GM12864 (cell line): Measurements from ENCODE around the gene C16orf95.
"Not testable (repeated sequence)": the region's sequence is repeated elsewhere in the genome, so short reads cannot be mapped to it uniquely, and the experiment has no call there.

ENCODE experiments used
- DNase-seq: peaks from one replicate; pipeline ENCODE4 v3.0.0-alpha.2; 2011; ENCODE audit warnings: low read depth
- H3K4me3 ChIP-seq: 2 replicates; pipeline ENCODE4 v1.5.1; 2011; ENCODE audit warnings: mild to moderate bottlenecking, low read depth, low read length, control low read depth
- CTCF ChIP-seq: IDR thresholded peaks from 2 replicates; pipeline ENCODE4 v1.5.1; 2011; ENCODE audit warnings: low read depth, mild to moderate bottlenecking, moderate library complexity, low read length, control low read depth, inconsistent platforms; ENCODE audit errors: missing control alignments

Gene C16orf95

GRCh38 chr16:87342978-87343752, 26.0 kb upstream of the C16orf95 start:
- H3K4me3 ChIP-seq = no peak overlapping the region
- no peak for DNase-seq
- no peak for TF ChIP-seq CTCF

- TF ChIP-seq CTCF = no peak
- no peak overlapping the region for H3K4me3 ChIP-seq
- DNase-seq = no peak
Observed at GRCh38 chr16:87342504-87342903, 25.3 kb upstream of the C16orf95 start.

GRCh38 chr16:87340198-87340597, 23.0 kb upstream of the C16orf95 start:
- no peak overlapping the region for H3K4me3 ChIP-seq
- TF ChIP-seq CTCF = no peak
- DNase-seq = no peak

GRCh38 chr16:87339724-87340105, 22.5 kb upstream of the C16orf95 start:
- not testable (repeated sequence) for H3K4me3 ChIP-seq, DNase-seq

GRCh38 chr16:87339086-87339723, 22.0 kb upstream of the C16orf95 start:
- no peak for DNase-seq
- no peak for TF ChIP-seq CTCF
- H3K4me3 ChIP-seq = no peak overlapping the region

GRCh38 chr16:87338155-87338765, 21.1 kb upstream of the C16orf95 start:
- no peak overlapping the region for H3K4me3 ChIP-seq
- TF ChIP-seq CTCF = no peak
- no peak for DNase-seq

- no peak for DNase-seq
- no peak for TF ChIP-seq CTCF
- no peak overlapping the region for H3K4me3 ChIP-seq
Observed at GRCh38 chr16:87337262-87337771, 20.1 kb upstream of the C16orf95 start.
